ENCODE measurements around the gene AFF2. TPM values are rescaled to one million over a fixed set of nuclear protein-coding genes. Genes with fewer than 3 reads are reported as not detected.

Gene AFF2
- total RNA-seq, 5 donors from 2014 or later (not counting 1 experiment from before 2014, with no cell fraction given): 0.95 to 4.1 (median 2.3) TPM

GRCh38 chrX:148938348-148938747, 437.9 kb downstream of the AFF2 start:
- Histone ChIP-seq H3K27me3 (replicated peaks in 1 of 2; ENCODE audit: control insufficient read depth in 2 of 2, extremely low read depth in 1 of 2, insufficient read depth in 2 of 2, low read length in 1 of 2) (no peaks in the 10 kb centered on the region), H3K9me3 (no peaks in the 10 kb centered on the region), H3K36me3 (ENCODE audit: control insufficient read depth in 2 of 2, extremely low read depth in 1 of 2, insufficient read depth in 1 of 2, low read length in 1 of 2) (no peaks in the 10 kb centered on the region), H3K4me1 (ENCODE audit: control insufficient read depth in 1 of 2, extremely low read depth in 1 of 2, insufficient read depth in 2 of 2, low read length in 2 of 2) (no peaks in the 10 kb centered on the region), H3K4me3 (ENCODE audit: control insufficient read depth in 1 of 2, extremely low read depth in 1 of 2, low read length in 1 of 2) (no peak overlapping the region), H3K27ac (ENCODE audit: low read length) (no peak overlapping the region)
- H3K36me3 Mint-ChIP-seq: no peaks in the 10 kb centered on the region
- DNase-seq: no peak
- CTCF ChIA-PET: no interaction called here
- ATAC-seq (replicated peaks in 1 of 4): no peak
- H3K9me3 Mint-ChIP-seq: no peaks in the 10 kb centered on the region
- 83% methylated on average over 1 of the region's 4 CpGs for WGBS (ENCODE audit: insufficient coverage)
- no peak overlapping the region for H3K27ac Mint-ChIP-seq
- peaks cover 0 to 10% of the 10 kb centered on the region in 2 donors for H3K27me3 Mint-ChIP-seq
- H3K4me1 Mint-ChIP-seq: no peaks in the 10 kb centered on the region
- POLR2A ChIA-PET: no interaction called here
- no peak overlapping the region for H3K4me3 Mint-ChIP-seq

- Histone ChIP-seq H3K27me3 (replicated peaks in 1 of 2; ENCODE audit: control insufficient read depth in 2 of 2, extremely low read depth in 1 of 2, insufficient read depth in 2 of 2, low read length in 1 of 2) (no peaks in the 10 kb centered on the region), H3K27ac (ENCODE audit: low read length) (no peak overlapping the region), H3K9me3 (no peaks in the 10 kb centered on the region), H3K4me1 (ENCODE audit: control insufficient read depth in 1 of 2, extremely low read depth in 1 of 2, insufficient read depth in 2 of 2, low read length in 2 of 2) (no peaks in the 10 kb centered on the region), H3K4me3 (ENCODE audit: control insufficient read depth in 1 of 2, extremely low read depth in 1 of 2, low read length in 1 of 2) (no peak overlapping the region), H3K36me3 (ENCODE audit: control insufficient read depth in 2 of 2, extremely low read depth in 1 of 2, insufficient read depth in 1 of 2, low read length in 1 of 2) (no peaks in the 10 kb centered on the region)
- Mint-ChIP-seq H3K4me3 (no peak overlapping the region), H3K27me3 (peaks cover 0 to 12% of the 10 kb centered on the region in 2 donors), H3K27ac (no peak overlapping the region), H3K9me3 (peaks cover 0 to 3% (median 0%) of the 10 kb centered on the region in 3 donors), H3K36me3 (no peaks in the 10 kb centered on the region), H3K4me1 (no peaks in the 10 kb centered on the region)
- ATAC-seq (replicated peaks in 1 of 4) (no peak), DNase-seq (no peak)
- ChIA-PET CTCF (no interaction called here), POLR2A (interaction anchor here in 1 of 2 donors (0.6 kb wide), 1 partner anchor 533 kb away, joined by 3 read pairs; no protein-coding TSS in a partner anchor)
- no CpG with 5 or more reads among the region's 1 CpG for WGBS (ENCODE audit: insufficient coverage)
Observed at GRCh38 chrX:148940411-148940996, 440.1 kb downstream of the AFF2 start.

GRCh38 chrX:148942754-148943153, 442.3 kb downstream of the AFF2 start:
- no peak overlapping the region for H3K27ac ChIP-seq (ENCODE audit: low read length)
- POLR2A ChIA-PET: no interaction called here
- CTCF ChIA-PET: no interaction called here
- Mint-ChIP-seq H3K27me3 (peaks cover 0 to 12% of the 10 kb centered on the region in 2 donors), H3K27ac (no peak overlapping the region), H3K9me3 (peaks cover 0 to 3% (median 0%) of the 10 kb centered on the region in 3 donors), H3K4me1 (no peaks in the 10 kb centered on the region), H3K4me3 (no peak overlapping the region), H3K36me3 (no peaks in the 10 kb centered on the region)
- H3K4me1 ChIP-seq (ENCODE audit: control insufficient read depth in 1 of 2, extremely low read depth in 1 of 2, insufficient read depth in 2 of 2, low read length in 2 of 2): no peaks in the 10 kb centered on the region
- no CpG with 5 or more reads among the region's 5 CpGs for whole genome bisulfite sequencing (ENCODE audit: insufficient coverage)
- no peaks in the 10 kb centered on the region for H3K36me3 ChIP-seq (ENCODE audit: control insufficient read depth in 2 of 2, extremely low read depth in 1 of 2, insufficient read depth in 1 of 2, low read length in 1 of 2)
- ATAC-seq (replicated peaks in 1 of 4): no peak
- no peaks in the 10 kb centered on the region for H3K9me3 ChIP-seq
- DNase-seq: no peak
- H3K27me3 ChIP-seq (replicated peaks in 1 of 2; ENCODE audit: control insufficient read depth in 2 of 2, extremely low read depth in 1 of 2, insufficient read depth in 2 of 2, low read length in 1 of 2): no peaks in the 10 kb centered on the region
- H3K4me3 ChIP-seq (ENCODE audit: control insufficient read depth in 1 of 2, extremely low read depth in 1 of 2, low read length in 1 of 2): no peak overlapping the region

GRCh38 chrX:148947399-148947975, 447.1 kb downstream of the AFF2 start:
- WGBS (ENCODE audit: insufficient coverage): no CpG with 5 or more reads among the region's 3 CpGs
- H3K27ac Mint-ChIP-seq: no peak overlapping the region
- peaks cover 0 to 6% of the 10 kb centered on the region in 2 donors for H3K27me3 Mint-ChIP-seq
- H3K27ac ChIP-seq (ENCODE audit: low read length): no peak overlapping the region
- CTCF ChIA-PET: no interaction called here
- no peaks in the 10 kb centered on the region for H3K27me3 ChIP-seq (replicated peaks in 1 of 2; ENCODE audit: control insufficient read depth in 2 of 2, extremely low read depth in 1 of 2, insufficient read depth in 2 of 2, low read length in 1 of 2)
- DNase-seq (no peak), ATAC-seq (replicated peaks in 1 of 4) (no peak)
- no peaks in the 10 kb centered on the region for H3K4me1 ChIP-seq (ENCODE audit: control insufficient read depth in 1 of 2, extremely low read depth in 1 of 2, insufficient read depth in 2 of 2, low read length in 2 of 2)
- no peaks in the 10 kb centered on the region for H3K9me3 ChIP-seq
- H3K4me1 Mint-ChIP-seq: no peaks in the 10 kb centered on the region
- H3K36me3 ChIP-seq (ENCODE audit: control insufficient read depth in 2 of 2, extremely low read depth in 1 of 2, insufficient read depth in 1 of 2, low read length in 1 of 2): no peaks in the 10 kb centered on the region
- no peak overlapping the region for H3K4me3 Mint-ChIP-seq
- no peak overlapping the region for H3K4me3 ChIP-seq (ENCODE audit: control insufficient read depth in 1 of 2, extremely low read depth in 1 of 2, low read length in 1 of 2)
- peaks cover 0 to 3% (median 0%) of the 10 kb centered on the region in 3 donors for H3K9me3 Mint-ChIP-seq
- POLR2A ChIA-PET: no interaction called here
- no peaks in the 10 kb centered on the region for H3K36me3 Mint-ChIP-seq

- Mint-ChIP-seq H3K4me1 (no peaks in the 10 kb centered on the region), H3K4me3 (no peak overlapping the region), H3K27ac (no peak overlapping the region), H3K27me3 (peaks cover 0 to 4% of the 10 kb centered on the region in 2 donors), H3K9me3 (no peaks in the 10 kb centered on the region), H3K36me3 (no peaks in the 10 kb centered on the region)
- ChIA-PET CTCF (no interaction called here), POLR2A (no interaction called here)
- Histone ChIP-seq H3K27ac (ENCODE audit: low read length) (no peak overlapping the region), H3K9me3 (no peaks in the 10 kb centered on the region), H3K4me3 (ENCODE audit: control insufficient read depth in 1 of 2, extremely low read depth in 1 of 2, low read length in 1 of 2) (no peak overlapping the region), H3K27me3 (replicated peaks in 1 of 2; ENCODE audit: control insufficient read depth in 2 of 2, extremely low read depth in 1 of 2, insufficient read depth in 2 of 2, low read length in 1 of 2) (no peaks in the 10 kb centered on the region), H3K4me1 (ENCODE audit: control insufficient read depth in 1 of 2, extremely low read depth in 1 of 2, insufficient read depth in 2 of 2, low read length in 2 of 2) (no peaks in the 10 kb centered on the region), H3K36me3 (ENCODE audit: control insufficient read depth in 2 of 2, extremely low read depth in 1 of 2, insufficient read depth in 1 of 2, low read length in 1 of 2) (no peaks in the 10 kb centered on the region)
- DNase-seq (no peak), ATAC-seq (replicated peaks in 1 of 4) (no peak)
- WGBS (ENCODE audit: insufficient coverage): no CpG with 5 or more reads among the region's 3 CpGs
Observed at GRCh38 chrX:148956352-148956751, 455.9 kb downstream of the AFF2 start.

- H3K36me3 Mint-ChIP-seq: no peaks in the 10 kb centered on the region
- ATAC-seq (replicated peaks in 1 of 4): no peak
- WGBS (ENCODE audit: insufficient coverage): no CpG with 5 or more reads among the region's 1 CpG
- Histone ChIP-seq H3K4me3 (ENCODE audit: control insufficient read depth in 1 of 2, extremely low read depth in 1 of 2, low read length in 1 of 2) (no peak overlapping the region), H3K36me3 (ENCODE audit: control insufficient read depth in 2 of 2, extremely low read depth in 1 of 2, insufficient read depth in 1 of 2, low read length in 1 of 2) (no peaks in the 10 kb centered on the region), H3K4me1 (ENCODE audit: control insufficient read depth in 1 of 2, extremely low read depth in 1 of 2, insufficient read depth in 2 of 2, low read length in 2 of 2) (no peaks in the 10 kb centered on the region), H3K27me3 (replicated peaks in 1 of 2; ENCODE audit: control insufficient read depth in 2 of 2, extremely low read depth in 1 of 2, insufficient read depth in 2 of 2, low read length in 1 of 2) (no peaks in the 10 kb centered on the region), H3K9me3 (no peaks in the 10 kb centered on the region), H3K27ac (ENCODE audit: low read length) (no peak overlapping the region)
- H3K27me3 Mint-ChIP-seq: peaks cover 0 to 4% of the 10 kb centered on the region in 2 donors
- no peaks in the 10 kb centered on the region for H3K4me1 Mint-ChIP-seq
- DNase-seq: no peak
- no peaks in the 10 kb centered on the region for H3K9me3 Mint-ChIP-seq
- no peak overlapping the region for H3K4me3 Mint-ChIP-seq
- no peak overlapping the region for H3K27ac Mint-ChIP-seq
- CTCF ChIA-PET: interaction anchor here in 1 of 2 donors (0.6 kb wide), 1 partner anchor 335 kb away, joined by 4 read pairs; no protein-coding TSS in a partner anchor
- POLR2A ChIA-PET: interaction anchor here in 1 of 2 donors (0.6 kb wide), 1 partner anchor 80 kb away, joined by 3 read pairs; no protein-coding TSS in a partner anchor
Observed at GRCh38 chrX:148958901-148959300, 458.5 kb downstream of the AFF2 start.

Measured in T-cell (primary cell).